ENCODE data around the gene ALK.

Gene ALK

GRCh38 chr2:29345236-29345635 lies 576.1 kb downstream of the ALK start:
- TF ChIP-seq CTCF (IDR thresholded peaks at IDR 0.05; ENCODE audit: low read length) (no peak), EZH2 (optimal IDR thresholded peaks at IDR 0.05; ENCODE audit: low read depth, low read length) (no peak), EZH2phosphoT487 (IDR thresholded peaks at IDR 0.05; ENCODE audit: low read length) (no peak)
- no peaks in the 10 kb centered on the region for H3K9me3 ChIP-seq (replicated peaks; ENCODE audit: insufficient read depth, low read length)
- no peaks in the 10 kb centered on the region for H3K27me3 ChIP-seq (replicated peaks; ENCODE audit: insufficient read depth, low read length)
- no peak for DNase-seq
- no peak overlapping the region for H3K4me2 ChIP-seq (ENCODE audit: low read depth, low read length)
- H3F3A ChIP-seq (ENCODE audit: insufficient read depth, low read length): no peaks in the 10 kb centered on the region
- no peaks in the 10 kb centered on the region for H4K20me1 ChIP-seq (ENCODE audit: insufficient read depth, low read length)
- no peak overlapping the region for H3K27ac ChIP-seq (ENCODE audit: low read length)
- no peaks in the 10 kb centered on the region for H3K9me2 ChIP-seq (replicated peaks; ENCODE audit: insufficient read depth, low read length)
- H3K4me3 ChIP-seq (ENCODE audit: low read length): no peak overlapping the region
- no peaks in the 10 kb centered on the region for H3K4me1 ChIP-seq (ENCODE audit: low read length)
- no peak overlapping the region for H2AFZ ChIP-seq (ENCODE audit: low read length)
- no peaks in the 10 kb centered on the region for H3K36me3 ChIP-seq (replicated peaks; ENCODE audit: insufficient read depth, low read length)
- no peak overlapping the region for H3K9ac ChIP-seq (ENCODE audit: low read length)
- H3K79me2 ChIP-seq (ENCODE audit: low read length): no peaks in the 10 kb centered on the region

- H4K20me1 ChIP-seq (ENCODE audit: insufficient read depth, low read length): no peaks in the 10 kb centered on the region
- no peaks in the 10 kb centered on the region for H3K9me2 ChIP-seq (replicated peaks; ENCODE audit: insufficient read depth, low read length)
- no peak overlapping the region for H3K4me3 ChIP-seq (ENCODE audit: low read length)
- H3K27ac ChIP-seq (ENCODE audit: low read length): no peak overlapping the region
- H3K4me2 ChIP-seq (ENCODE audit: low read depth, low read length): no peak overlapping the region
- H3K79me2 ChIP-seq (ENCODE audit: low read length): no peaks in the 10 kb centered on the region
- H3F3A ChIP-seq (ENCODE audit: insufficient read depth, low read length): no peaks in the 10 kb centered on the region
- no peak overlapping the region for H3K9ac ChIP-seq (ENCODE audit: low read length)
- no peaks in the 10 kb centered on the region for H3K4me1 ChIP-seq (ENCODE audit: low read length)
- no peaks in the 10 kb centered on the region for H3K27me3 ChIP-seq (replicated peaks; ENCODE audit: insufficient read depth, low read length)
- H2AFZ ChIP-seq (ENCODE audit: low read length): no peak overlapping the region
- TF ChIP-seq EZH2phosphoT487 (IDR thresholded peaks at IDR 0.05; ENCODE audit: low read length): no peak
- no peak for TF ChIP-seq CTCF (IDR thresholded peaks at IDR 0.05; ENCODE audit: low read length)
- no peak for TF ChIP-seq EZH2 (optimal IDR thresholded peaks at IDR 0.05; ENCODE audit: low read depth, low read length)
- no peak for DNase-seq
- no peaks in the 10 kb centered on the region for H3K9me3 ChIP-seq (replicated peaks; ENCODE audit: insufficient read depth, low read length)
- no peaks in the 10 kb centered on the region for H3K36me3 ChIP-seq (replicated peaks; ENCODE audit: insufficient read depth, low read length)
Measured at GRCh38 chr2:29343830-29344229, 577.6 kb downstream of the ALK start.

GRCh38 chr2:29336341-29337241 lies 584.8 kb downstream of the ALK start:
- Histone ChIP-seq H3K27me3 (replicated peaks; ENCODE audit: insufficient read depth, low read length) (no peaks in the 10 kb centered on the region), H3K9ac (ENCODE audit: low read length) (no peak overlapping the region), H3K36me3 (replicated peaks; ENCODE audit: insufficient read depth, low read length) (no peaks in the 10 kb centered on the region), H3K27ac (ENCODE audit: low read length) (no peak overlapping the region), H4K20me1 (ENCODE audit: insufficient read depth, low read length) (no peaks in the 10 kb centered on the region), H3K9me2 (replicated peaks; ENCODE audit: insufficient read depth, low read length) (no peaks in the 10 kb centered on the region), H3K79me2 (ENCODE audit: low read length) (no peaks in the 10 kb centered on the region), H3K9me3 (replicated peaks; ENCODE audit: insufficient read depth, low read length) (no peaks in the 10 kb centered on the region), H3F3A (ENCODE audit: insufficient read depth, low read length) (no peaks in the 10 kb centered on the region), H3K4me2 (ENCODE audit: low read depth, low read length) (no peak overlapping the region), H3K4me1 (ENCODE audit: low read length) (no peaks in the 10 kb centered on the region), H3K4me3 (ENCODE audit: low read length) (no peak overlapping the region), H2AFZ (ENCODE audit: low read length) (no peak overlapping the region)
- TF ChIP-seq CTCF (IDR thresholded peaks at IDR 0.05; ENCODE audit: low read length) (no peak), EZH2phosphoT487 (IDR thresholded peaks at IDR 0.05; ENCODE audit: low read length) (no peak)
- DNase-seq: peak; percentile 15
